Measurements from ENCODE around the gene GAB2.

GAB2 gene

GRCh38 chr11:78400116-78400515 is 17.5 kb downstream of the GAB2 start:
- no peak for DNase-seq

DNA sequence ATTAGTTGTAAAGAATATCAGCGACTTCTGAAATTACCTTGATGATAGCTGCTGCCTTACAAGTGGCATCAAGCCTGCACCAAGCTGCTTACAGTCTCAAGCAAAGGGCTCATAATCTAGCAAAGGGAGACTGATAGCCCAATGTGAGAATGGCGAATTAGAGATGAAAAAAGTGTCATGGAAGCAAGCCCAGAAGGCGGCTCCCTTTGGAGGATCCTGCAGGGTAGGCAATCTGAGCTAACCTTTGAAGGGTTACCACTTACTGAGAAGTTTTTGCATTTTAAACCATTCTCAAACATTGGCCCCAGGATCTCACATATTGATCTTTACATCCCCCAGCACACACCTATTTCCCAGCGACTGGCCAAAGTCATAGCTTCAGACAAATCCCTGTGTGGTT is 18.5 kb downstream of the GAB2 start:
- DNase-seq: no peak

DNA sequence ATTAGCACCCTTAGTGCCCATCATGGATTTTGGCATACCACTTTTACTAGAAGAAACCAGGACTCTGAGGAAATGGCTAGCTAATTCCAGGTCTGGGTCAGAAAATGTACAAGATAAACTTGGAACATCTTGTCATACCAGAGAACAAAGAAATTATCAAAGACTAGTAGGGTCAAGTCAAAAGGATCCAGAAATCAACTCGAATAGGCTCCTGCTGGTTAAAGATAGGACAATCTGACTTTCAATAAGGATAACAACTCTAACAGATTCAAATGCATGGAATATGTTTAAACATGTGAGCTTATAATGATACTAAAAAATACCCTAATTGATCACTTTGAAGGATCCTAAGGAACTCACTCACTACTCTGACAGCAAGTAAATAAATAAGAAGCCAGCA is 18.9 kb downstream of the GAB2 start:
- no peak for DNase-seq

GRCh38 chr11:78397398-78397797 is 20.2 kb downstream of the GAB2 start:
- peak; percentile 22 to 64 (median 41) for DNase-seq

DNA sequence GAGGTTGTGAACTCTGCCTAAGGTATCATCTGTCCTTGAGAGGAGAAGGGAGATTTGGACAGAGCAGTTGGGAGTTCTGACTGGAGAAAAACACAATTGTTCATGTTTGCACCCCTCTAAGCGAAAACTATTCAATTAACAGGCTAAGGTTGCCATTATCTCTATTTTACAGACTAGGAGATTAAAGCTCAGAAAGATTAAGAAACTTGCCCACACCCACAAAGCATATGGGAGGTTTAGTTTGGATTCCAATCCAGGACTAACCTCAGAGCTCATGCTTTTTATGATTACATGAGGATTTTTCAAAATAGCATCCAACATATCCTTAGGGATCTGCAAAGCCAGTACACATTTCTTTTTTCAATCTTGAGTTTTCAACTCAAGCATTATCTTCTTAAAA is 22.0 kb downstream of the GAB2 start:
- DNase-seq: no peak

GRCh38 chr11:78392854-78393253 is 24.8 kb downstream of the GAB2 start:
- peak; percentile 38 to 61 (median 51) for DNase-seq

DNA sequence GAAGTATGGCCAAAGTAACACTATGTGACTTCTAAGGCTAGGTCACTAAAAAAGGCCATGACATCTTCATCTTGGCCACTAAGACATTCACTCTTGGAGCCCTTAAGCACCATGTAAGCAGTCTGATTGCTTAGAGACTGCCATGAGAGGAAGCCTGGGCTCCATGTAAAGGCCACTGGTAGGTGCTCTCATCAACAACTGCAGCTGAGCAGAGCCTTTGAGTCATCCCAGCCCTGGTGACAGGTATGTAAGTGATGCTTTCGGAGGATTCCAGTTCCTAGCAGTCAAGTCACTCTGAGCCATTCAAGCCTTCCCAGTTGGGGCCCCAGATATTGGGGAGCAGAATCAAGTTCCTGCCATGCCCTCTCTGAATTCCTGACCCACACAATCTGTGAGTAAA is 26.2 kb downstream of the GAB2 start:
- peak in 1 of 4 experiments; percentile 16 for DNase-seq

- peak; percentile 65 to 87 (median 77) for DNase-seq
These were observed 26.8 kb downstream of the GAB2 start for GRCh38 chr11:78390809-78391208.

DNA sequence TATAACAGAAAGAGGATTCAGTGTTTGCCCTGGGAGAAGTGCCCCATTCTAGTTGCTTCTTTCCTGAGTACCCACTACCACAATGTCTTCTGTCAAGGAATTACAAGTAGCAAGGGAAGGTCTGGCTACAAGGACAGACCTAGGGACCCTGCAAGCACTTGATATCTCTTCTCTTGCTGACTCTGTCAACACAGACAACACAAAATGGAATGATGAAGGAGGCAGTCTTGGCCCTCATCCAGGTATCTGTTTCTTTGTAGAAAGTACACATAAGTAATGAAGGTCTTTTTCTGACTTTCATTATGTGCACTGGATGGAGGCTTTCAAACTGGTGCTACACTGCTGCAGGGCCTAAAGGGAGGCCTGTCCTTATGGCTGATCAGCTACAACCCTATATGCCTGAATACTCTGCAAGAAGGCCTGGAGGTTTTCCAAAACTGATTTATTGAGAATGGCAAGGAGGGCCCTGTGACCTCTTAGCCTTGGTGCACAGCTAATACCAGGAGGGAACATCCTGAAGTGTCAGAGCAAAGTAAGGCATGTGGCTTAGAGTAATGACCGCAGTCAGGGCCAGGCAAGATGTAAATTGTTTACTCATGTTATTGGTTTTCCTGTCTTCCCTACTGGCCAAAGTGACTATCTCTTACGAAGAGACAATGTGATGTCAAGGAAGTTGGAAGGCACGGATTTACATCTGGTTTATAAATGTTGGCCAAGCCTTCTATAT is 31.2 kb downstream of the GAB2 start:
- no peak for DNase-seq

DNA sequence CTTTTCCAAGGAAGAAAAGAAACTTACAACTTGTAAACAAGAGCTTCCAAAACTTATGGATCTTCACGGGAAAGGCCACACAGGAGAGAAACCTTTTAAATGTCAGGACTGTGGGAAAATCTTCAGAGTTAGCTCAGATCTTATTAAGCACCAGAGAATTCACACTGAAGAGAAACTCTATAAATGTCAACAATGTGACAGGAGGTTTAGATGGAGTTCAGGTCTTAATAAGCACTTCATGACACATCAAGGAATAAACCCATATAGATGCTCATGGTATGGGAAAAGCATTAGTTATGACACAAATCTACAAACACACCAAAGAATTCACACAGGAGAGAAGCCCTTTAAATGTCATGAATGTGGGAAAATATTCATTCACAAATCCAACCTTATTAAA is 32.4 kb downstream of the GAB2 start:
- DNase-seq: no peak

- no peak for DNase-seq
These were observed 33.4 kb downstream of the GAB2 start for GRCh38 chr11:78384231-78384630.

- no peak for DNase-seq
These were observed 35.8 kb downstream of the GAB2 start for GRCh38 chr11:78381865-78382264.

GRCh38 chr11:78380615-78381051 is 37.0 kb downstream of the GAB2 start:
- no peak for DNase-seq

DNA sequence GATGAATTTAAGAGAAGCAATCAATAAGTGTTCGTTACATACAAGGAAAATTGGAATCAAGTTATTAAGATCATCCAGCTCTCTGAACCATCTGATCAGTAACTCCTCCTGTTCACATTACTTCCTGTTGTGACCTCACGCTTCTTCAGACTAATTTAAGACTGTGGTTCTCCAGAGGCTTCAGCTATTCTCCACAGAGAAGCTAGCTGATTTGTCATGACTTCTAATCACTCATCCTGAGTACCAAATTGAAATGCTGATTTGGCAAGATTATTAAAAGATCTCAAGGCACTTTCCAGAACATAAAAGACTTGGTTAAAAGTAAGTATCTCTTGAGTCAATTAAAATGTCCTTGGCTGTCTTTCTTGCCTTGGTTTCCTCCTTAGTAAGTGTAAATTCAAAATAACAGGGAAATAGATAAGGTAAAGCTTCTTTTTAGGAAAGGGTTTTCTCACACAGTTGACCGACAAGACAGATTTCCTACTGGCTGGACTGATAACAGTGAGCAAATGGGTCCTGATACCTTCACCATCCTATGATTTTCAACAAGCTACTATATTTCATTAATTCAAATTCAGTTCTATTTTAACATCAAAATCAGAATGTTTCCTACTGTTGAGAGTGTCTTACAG is 38.5 kb downstream of the GAB2 start:
- DNase-seq: peak; percentile 44 to 77 (median 60)

DNA sequence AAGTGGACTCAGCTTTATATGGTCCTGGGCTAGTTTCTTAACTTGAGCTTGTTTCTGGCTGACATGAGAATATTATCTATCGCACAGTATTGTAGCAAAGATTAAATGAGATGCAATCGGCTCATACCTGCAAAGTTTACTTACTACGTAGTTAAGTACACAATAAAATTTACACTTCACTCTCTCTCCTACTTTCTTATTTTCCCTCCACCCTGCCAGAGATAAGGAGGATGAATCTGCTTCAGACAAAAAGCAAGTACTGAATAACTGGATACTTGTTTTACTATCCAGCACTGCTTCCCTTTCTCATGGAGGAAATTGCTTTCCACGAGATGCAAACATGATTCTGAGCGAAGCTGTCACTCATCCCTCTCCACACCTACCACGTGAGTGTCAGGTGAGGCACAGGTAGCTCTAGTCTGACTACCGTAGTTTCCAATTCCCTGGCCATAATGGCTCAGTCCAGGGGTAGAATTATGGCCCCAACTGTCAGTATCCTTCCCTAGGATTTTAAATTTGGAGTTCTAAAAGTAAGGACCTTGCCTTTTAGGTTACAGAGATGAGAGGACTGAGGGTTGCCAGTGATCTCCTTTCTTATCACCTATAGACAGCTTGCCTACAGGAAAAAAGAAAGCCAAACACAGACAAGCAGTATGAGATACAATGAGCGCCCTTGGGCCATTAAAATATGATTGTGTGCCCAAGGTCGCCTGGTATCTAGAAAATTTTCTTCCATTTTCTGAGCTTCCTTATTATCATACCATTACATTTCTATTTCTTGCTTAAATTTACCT is 39.8 kb downstream of the GAB2 start:
- no peak for DNase-seq

DNA sequence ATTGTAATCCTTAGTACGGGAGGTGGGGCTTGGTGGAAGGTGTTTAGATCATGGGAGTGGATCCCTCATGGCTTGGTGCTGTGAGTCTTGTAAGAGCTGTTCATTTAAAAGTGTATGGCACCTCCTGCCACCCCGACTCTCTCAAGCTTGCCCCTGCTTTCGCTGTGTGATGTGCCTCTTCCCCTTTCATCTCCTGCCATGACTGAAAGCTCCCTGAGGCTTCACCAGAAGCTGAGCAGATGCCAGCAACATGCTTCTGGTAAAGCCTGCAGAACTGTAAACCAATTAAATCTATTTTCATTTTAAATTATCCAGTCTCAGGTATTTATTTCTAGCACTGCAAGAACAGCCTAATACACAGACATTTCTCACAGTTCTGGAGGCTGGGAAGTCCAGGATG is 40.8 kb downstream of the GAB2 start:
- DNase-seq: no peak

- no peak for DNase-seq
These were observed 42.7 kb downstream of the GAB2 start for GRCh38 chr11:78374917-78375316.

DNA sequence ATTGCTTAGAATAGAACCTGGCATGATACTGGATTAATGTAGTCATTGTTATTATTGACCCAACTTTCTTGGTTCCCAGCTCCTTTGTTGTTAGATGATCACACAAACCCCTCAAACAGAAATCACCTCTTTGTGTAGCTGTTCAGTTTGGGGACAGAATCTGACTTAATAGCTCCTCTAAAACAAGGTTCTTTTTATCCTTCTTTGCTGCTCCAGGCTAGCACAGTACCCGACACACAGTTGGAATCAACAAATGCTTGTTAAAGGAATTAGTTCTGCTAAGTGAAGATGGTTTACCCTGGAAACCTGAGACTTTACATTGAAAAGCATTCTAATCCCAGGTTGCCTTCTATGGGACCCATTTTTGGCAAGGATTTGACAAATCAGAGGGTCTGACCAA is 43.9 kb downstream of the GAB2 start:
- no peak for DNase-seq

DNA sequence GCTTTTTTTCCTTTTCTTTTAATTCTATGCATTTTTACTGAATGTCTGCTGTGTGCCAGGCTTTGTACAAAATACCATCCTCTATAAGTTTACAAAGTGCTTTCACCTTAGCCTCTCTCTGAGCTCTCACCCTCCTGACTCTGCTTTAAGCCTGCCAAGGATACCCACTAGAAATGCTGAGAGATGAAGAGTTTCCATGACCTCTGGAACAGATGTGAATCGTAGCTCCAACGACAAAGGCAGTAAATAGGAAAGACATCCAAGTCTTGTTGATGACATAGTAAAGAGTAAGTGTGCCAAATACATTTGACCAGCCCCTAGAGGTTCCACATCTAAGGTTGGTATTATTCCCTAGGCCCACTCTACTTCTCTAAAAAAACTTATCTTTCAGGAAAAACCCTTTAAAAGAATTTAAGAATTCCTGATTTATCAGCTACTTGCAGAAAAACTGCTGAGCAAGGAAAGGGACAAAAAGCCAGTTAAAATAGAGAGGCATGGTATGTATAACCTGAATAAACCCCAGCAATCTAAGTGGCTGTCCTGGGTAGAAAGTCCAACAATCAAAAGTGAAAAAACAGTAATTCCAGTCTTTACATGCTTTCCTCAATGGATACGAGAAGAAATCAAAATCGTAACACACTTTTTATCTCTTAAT is 45.4 kb downstream of the GAB2 start:
- DNase-seq: no peak

DNA sequence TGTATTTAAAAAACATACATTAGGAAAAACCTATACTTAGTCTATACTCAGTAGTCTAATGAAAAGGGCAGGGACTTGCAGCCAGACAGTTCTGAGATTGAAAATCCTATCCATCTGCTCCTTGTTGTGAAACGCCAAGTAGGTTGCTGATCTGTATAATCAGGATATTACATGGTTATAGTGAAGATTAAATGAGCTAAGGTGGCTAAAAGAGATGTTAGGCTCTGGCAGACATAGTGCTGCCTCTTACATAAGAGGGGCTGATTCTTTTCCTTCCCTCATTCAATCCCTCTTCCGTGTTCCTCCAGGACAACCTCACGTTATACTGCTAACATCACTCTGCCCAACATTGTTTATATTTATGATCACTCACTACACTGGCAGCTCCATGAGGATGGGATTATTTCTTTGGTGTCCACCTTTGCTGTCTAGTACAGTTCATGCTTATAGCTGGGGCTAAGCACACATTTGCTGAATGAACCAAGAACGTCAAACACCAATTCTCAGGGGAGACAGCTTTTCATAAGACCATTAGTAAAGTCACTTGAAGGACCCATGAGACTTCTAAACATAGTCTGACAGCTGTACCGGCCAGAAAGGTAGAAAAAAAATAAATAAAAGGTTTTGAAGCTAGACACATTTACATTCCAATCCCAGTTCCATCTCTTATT is 46.3 kb downstream of the GAB2 start:
- DNase-seq: no peak

- DNase-seq: peak in 2 of 4 experiments; percentile 30
These were observed 47.0 kb downstream of the GAB2 start for GRCh38 chr11:78370406-78371172.

GRCh38 chr11:78365381-78365792 is 52.2 kb downstream of the GAB2 start:
- DNase-seq: no peak
